Measurements from ENCODE around the gene TBC1D8B.

- no peak for TF ChIP-seq SP1 (IDR thresholded peaks at IDR 0.05)
- TF ChIP-seq FOXM1 (IDR thresholded peaks at IDR 0.05; ENCODE audit: borderline replicate concordance) = no peak
- TF ChIP-seq TARDBP (IDR thresholded peaks at IDR 0.05) = no peak
- no peak for TF ChIP-seq NFRKB (IDR thresholded peaks at IDR 0.05)
- TF ChIP-seq FOXA1 (IDR thresholded peaks at IDR 0.05) = no peak
- TF ChIP-seq ELF4 (IDR thresholded peaks at IDR 0.05) = no peak
Observed at GRCh38 chrX:106921637-106922036, 119.2 kb downstream of the TBC1D8B start.
